Activated effector memory CD4-positive, alpha-beta T cell treated with anti-CD3 and anti-CD28 coated beads, Interleukin-2, amount 50 U/mL, for 16 hours (primary cell): ENCODE measurements around the gene PRXL2A.
"Not testable (repeated sequence)": the region's sequence is repeated elsewhere in the genome, so short reads cannot be mapped to it uniquely, and the experiment has no call there.

Experiments used
- DNase-seq: peaks from one replicate; pipeline ENCODE4 v3.0.0-alpha.2; 2020

Gene PRXL2A

DNA sequence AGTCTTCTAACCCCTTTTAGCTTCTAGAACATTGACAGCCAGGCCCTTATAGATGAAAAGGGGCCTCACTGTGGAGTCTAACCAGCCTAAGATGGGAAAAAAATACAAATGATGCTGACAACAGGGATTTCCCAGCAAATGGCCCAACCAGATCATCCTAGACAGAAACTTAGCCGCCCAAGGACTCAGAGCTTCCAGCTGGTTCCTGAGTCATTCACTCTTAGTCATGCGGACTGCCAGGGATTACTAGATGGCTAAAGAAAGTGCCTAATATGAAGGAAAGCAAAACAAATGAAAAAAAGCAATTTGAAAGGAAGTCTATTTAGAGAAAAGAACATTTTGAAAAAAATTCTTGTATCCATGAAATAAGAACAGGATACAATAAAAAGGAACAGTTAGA is 69.5 kb downstream of the PRXL2A start:
- DNase-seq, result peak; percentile 72

DNA sequence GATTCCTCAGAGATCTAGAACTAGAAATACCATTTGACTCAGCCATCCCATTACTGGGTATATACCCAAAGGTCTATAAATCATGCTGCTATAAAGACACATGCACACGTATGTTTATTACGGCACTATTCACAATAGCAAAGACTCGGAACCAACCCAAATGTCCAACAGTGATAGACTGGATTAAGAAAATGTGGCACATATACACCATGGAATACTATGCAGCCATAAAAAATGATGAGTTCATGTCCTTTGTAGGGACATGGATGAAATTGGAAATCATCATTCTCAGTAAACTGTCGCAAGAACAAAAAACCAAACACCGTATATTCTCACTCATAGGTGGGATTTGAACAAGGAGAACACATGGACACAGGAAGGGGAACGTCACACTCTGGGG is 72.0 kb downstream of the PRXL2A start:
- DNase-seq, result not testable (repeated sequence)

DNA sequence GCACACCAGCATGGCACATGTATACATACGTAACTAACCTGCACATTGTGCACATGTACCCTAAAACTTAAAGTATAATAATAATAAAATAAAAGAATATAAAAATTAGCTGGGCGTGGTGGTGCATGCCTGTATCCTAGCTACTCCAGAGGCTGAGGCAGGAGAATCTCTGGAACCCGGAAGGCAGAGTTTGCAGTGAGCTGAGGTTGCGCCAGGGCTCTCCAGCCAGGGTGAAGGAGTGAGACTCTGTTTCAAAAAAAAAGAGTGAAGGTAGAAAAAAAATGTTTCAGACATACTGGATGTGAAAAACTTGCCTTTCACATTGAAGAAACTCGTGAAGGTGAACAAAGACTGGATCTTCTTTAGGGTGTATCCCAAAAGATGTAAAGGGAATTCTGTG is 72.5 kb downstream of the PRXL2A start:
- DNase-seq, result peak; percentile 28

DNA sequence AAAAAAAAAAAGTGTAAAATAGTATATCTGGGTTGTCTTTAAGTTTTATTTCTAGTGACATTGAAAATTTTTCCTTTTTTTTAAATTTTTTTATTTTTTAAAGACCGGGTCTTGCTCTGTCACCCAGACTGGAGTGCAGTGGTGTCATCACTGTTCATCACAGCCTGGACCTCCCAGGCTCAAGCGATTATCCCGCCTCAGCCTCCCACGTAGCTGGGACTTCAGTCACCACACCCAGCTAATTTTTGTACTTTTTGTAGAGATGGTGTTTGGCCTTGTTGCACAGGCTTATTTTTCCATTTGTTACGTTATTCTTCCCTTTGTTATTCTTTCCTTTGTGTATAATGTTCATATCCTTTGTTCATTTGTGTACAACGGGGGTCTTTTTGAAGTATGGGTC is 75.9 kb downstream of the PRXL2A start:
- peak; percentile 63 for DNase-seq

DNA sequence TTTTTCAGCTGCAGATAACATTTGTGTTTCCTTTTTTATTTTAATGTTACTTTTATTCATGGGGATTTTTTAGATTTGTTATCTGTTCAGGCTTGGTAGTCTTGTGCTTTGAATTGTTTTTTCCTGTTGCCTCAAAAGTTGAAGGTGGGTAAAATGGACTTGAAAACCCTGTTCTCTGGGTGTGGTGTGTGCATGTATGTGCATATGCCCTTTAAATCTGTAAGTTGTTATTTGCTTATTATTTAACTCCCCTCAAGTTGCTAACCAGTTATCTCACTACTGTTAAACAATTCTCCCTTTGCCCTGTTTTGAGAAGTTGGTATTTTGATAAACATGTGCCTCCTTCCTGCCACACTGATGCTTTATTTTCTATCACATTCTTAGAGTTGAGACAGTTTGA is 76.3 kb downstream of the PRXL2A start:
- DNase-seq, result peak; percentile 4

DNA sequence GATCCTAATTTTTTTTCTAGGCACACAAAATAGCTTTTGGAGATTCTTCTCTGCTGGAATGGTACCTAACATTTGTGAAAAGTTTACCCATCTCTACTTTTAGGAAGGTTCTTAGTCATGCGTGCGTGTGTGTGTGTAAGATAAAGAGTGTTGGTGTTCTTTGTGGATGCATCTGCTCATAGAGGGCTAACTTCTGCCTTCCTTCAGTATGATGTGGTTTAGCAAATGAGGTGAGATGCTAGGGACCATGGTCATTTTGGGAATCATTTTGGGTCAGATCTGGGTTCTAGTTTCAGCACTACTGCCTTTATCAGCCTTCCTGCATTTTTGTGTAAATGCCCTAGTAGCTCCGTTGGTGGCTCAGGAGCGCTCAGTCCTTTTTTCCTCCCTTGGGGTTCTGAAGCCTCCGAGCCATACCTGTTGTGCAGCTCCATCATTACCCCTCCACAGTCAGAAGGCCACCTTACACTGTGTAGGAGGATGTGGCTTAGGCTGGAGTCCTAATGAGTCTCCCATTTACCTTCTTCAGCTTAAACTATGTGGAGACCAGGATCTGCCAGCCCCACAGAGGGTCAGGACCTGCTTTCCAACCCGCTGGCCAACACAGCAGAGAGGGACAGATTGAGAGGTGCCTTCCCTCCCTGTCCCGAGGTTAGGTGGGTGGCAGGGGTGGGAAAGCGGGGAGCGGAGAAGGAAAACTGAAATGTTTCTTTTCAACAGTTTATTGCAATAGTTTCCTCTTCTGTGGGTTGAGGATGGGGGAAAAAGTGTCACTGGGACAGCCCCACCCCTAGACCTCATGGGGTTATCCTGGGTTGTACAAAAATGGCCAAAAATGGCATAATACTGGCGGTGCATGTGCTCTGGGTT is 77.0 kb downstream of the PRXL2A start:
- peak; percentile 63 for DNase-seq

DNA sequence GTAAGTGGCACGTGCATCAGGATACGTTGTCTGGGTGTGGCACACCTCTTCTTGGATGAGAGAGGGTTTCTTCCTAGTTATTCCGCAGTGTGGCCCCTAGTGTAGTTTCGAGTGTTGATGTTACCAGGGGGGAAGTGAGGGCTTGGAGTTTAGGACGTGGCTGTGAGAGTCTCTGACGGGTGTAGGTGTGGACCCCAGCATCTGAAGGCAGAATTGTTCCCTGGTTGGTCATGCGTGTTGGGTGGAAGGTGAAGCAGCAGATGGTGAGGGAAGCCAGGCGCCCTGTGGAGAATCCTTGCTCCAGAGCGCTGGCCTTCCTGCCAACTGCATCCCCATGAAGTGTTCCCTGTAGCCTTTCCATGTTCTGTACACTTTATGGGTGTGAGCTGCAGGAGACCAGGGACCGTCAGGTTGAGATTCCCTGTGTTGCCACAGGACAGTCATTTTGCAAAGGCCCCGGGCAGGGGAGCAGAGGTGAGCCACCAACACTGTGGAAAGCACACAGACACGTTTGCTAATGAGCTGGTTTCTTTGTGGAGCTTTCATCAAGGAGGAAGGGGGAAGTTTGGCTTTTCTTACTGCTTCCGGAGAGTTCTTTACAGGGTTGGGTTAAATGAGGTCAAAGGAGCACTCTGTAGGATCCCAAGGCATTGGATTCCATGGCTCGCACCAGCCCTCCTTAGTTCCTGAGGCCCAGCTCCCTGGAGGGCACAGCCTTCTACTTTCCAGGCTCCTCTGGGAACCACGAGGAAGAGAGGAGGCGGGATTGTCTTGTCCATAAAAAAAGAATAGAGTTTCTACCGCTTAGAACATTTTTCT is 77.8 kb downstream of the PRXL2A start:
- peak; percentile 73 for DNase-seq
